Measurements from ENCODE around the gene DIP2A. TPM values are rescaled to one million over a fixed set of nuclear protein-coding genes. Genes with fewer than 3 reads are reported as not detected.

DIP2A gene
- total and polyA plus RNA-seq, 2 experiments from 2014 or later: 18.5 to 36.3 TPM

- no peak overlapping the region for H3K4me2 ChIP-seq
- no peak for TF ChIP-seq ZNF462 (CRISPR knock-in tag; IDR thresholded peaks at IDR 0.05)
- TF ChIP-seq ZNF331 (CRISPR knock-in tag; IDR thresholded peaks at IDR 0.05; ENCODE audit: low read depth): no peak
- TF ChIP-seq CTCF (conservative IDR thresholded peaks at IDR 0.05; ENCODE audit: low read depth in 2 of 2): no peak
- no peak for TF ChIP-seq REST (IDR thresholded peaks at IDR 0.05; ENCODE audit: unreplicated experiment)
- no peak for TF ChIP-seq STAT1 (IDR thresholded peaks at IDR 0.05; ENCODE audit: unreplicated experiment)
- Mint-ChIP-seq H3K27ac (no peak overlapping the region), H3K4me3 (no peak overlapping the region), H3K9me3 (peaks cover 9% of the 10 kb centered on the region; the same call in 2 of the 3 replicates), H3K36me3 (ENCODE audit: low read depth) (0 out of 3 replicates have a peak, but pooled peaks cover 2% of the 10 kb centered on the region), H3K4me1 (peaks cover 17% of the 10 kb centered on the region), H3K27me3 (ENCODE audit: insufficient read depth, low read depth, poor library complexity) (no peaks in the 10 kb centered on the region)
- peaks cover 19% of the 10 kb centered on the region for H3K4me1 ChIP-seq (ENCODE audit: insufficient read depth)
- H2AFZ ChIP-seq: no peak overlapping the region
- no peak for ATAC-seq
- no peaks in the 10 kb centered on the region for H3K36me3 ChIP-seq (ENCODE audit: insufficient read depth)
- H3K4me3 ChIP-seq: no peak overlapping the region
- H3K79me2 ChIP-seq (replicated peaks; ENCODE audit: insufficient read depth): no peaks in the 10 kb centered on the region
- no peaks in the 10 kb centered on the region for H3F3A ChIP-seq (replicated peaks; ENCODE audit: low read depth)
- no peak overlapping the region for H3K27ac ChIP-seq (ENCODE audit: low read depth)
- H4K20me1 ChIP-seq (replicated peaks; ENCODE audit: insufficient read depth): no peaks in the 10 kb centered on the region
- no peaks in the 10 kb centered on the region for H3K27me3 ChIP-seq (ENCODE audit: insufficient read depth)
- DNase-seq (ENCODE audit: low spot score): no peak
- no peaks in the 10 kb centered on the region for H3K9me2 ChIP-seq (ENCODE audit: insufficient read depth)
Observed at GRCh38 chr21:46608672-46609111, 150.0 kb downstream of the DIP2A start.

Measured in GM23338 (cell line).